ENCODE results near the gene PEDS1. TPM values are rescaled to one million over a fixed set of nuclear protein-coding genes. Genes with fewer than 3 reads are reported as not detected.
"Not testable (repeated sequence)": the region's sequence is repeated elsewhere in the genome, so short reads cannot be mapped to it uniquely, and the experiment has no call there.

PEDS1 gene
- total and polyA plus RNA-seq, 4 donors = 21.9 to 43.4 (median 34.4) TPM

DNA sequence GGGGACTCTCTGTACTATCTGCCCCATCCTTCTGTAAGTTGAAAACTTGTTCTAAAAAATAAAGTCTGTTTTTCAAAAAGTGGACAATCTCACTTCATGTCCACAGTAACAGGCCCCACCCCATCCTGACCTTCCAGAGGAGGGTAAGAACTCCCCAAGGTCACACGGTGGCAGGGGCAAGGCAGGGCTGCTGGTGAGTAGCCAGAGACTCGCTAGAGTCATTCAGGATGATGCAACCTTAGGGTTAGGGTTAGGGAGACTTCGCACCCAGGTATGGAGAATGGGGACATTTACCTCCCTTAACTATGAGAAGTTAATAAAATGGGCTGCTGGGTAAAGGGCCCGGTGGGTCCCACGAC is 15.4 kb downstream of the PEDS1 start:
- no peak overlapping the region for H3K4me3 ChIP-seq
- H3K9me3 ChIP-seq (ENCODE audit: control insufficient read depth in 4 of 4, insufficient read depth in 3 of 4, low read length in 3 of 4) = no peaks in the 10 kb centered on the region
- H3K9ac ChIP-seq (ENCODE audit: insufficient read depth in 1 of 2, low read length in 2 of 2) = no peak overlapping the region
- H3K27ac ChIP-seq (ENCODE audit: low read depth in 1 of 2, low read length in 1 of 2) = peak overlapping the region; percentile 25 to 29
- no peaks in the 10 kb centered on the region for H3K27me3 ChIP-seq (ENCODE audit: control insufficient read depth in 3 of 3, insufficient read depth in 3 of 3, low read length in 2 of 3)
- DNase-seq (no peak), ATAC-seq (ENCODE audit: insufficient read depth, low FRiP score) (no peak)
- WGBS, 2 donors = 78 to 82% methylated on average over 5 of the region's 5 CpGs
- H3K4me1 ChIP-seq (ENCODE audit: control insufficient read depth in 5 of 5, insufficient read depth in 5 of 5, low read length in 5 of 5) = peaks cover 0 to 31% (median 3%) of the 10 kb centered on the region in 5 donors
- H3K36me3 ChIP-seq (ENCODE audit: control insufficient read depth in 4 of 4, insufficient read depth in 4 of 4, low read length in 4 of 4) = peaks cover 0 to 37% (median 11%) of the 10 kb centered on the region in 4 donors
- TF ChIP-seq, protein P1, sequence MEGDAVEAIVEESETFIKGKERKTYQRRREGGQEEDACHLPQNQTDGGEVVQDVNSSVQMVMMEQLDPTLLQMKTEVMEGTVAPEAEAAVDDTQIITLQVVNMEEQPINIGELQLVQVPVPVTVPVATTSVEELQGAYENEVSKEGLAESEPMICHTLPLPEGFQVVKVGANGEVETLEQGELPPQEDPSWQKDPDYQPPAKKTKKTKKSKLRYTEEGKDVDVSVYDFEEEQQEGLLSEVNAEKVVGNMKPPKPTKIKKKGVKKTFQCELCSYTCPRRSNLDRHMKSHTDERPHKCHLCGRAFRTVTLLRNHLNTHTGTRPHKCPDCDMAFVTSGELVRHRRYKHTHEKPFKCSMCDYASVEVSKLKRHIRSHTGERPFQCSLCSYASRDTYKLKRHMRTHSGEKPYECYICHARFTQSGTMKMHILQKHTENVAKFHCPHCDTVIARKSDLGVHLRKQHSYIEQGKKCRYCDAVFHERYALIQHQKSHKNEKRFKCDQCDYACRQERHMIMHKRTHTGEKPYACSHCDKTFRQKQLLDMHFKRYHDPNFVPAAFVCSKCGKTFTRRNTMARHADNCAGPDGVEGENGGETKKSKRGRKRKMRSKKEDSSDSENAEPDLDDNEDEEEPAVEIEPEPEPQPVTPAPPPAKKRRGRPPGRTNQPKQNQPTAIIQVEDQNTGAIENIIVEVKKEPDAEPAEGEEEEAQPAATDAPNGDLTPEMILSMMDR (IDR thresholded peaks at IDR 0.05; ENCODE audit: control extremely low read depth, extremely low read depth) = no peak

DNA sequence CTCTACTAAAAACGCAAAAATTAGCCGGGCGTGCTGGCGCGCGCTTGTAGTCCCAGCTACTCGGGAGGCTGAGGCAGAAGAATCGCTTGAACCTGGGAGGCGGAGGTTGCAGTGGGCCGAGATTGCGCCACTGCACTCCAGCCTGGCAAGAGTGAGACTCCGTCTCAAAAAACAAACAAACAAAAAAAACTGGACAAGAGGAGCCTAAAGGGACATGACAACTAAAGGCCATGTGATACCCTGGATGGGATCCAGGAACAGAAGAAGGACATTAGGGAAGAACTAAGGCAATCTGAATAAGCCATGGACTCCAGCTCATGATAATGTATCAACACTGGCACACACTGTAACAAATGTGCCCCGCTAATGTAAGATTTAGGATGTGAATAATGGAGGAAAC is 15.8 kb downstream of the PEDS1 start:
- not testable (repeated sequence) for ATAC-seq (ENCODE audit: insufficient read depth, low FRiP score); H3K4me3 ChIP-seq; H3K9me3 ChIP-seq (ENCODE audit: control insufficient read depth in 4 of 4, insufficient read depth in 3 of 4, low read length in 3 of 4); H3K27me3 ChIP-seq (ENCODE audit: control insufficient read depth in 3 of 3, insufficient read depth in 3 of 3, low read length in 2 of 3); H3K9ac ChIP-seq (ENCODE audit: insufficient read depth in 1 of 2, low read length in 2 of 2)
- Histone ChIP-seq H3K36me3 (ENCODE audit: control insufficient read depth in 4 of 4, insufficient read depth in 4 of 4, low read length in 4 of 4) (peaks cover 0 to 37% (median 8%) of the 10 kb centered on the region in 4 donors), H3K4me1 (ENCODE audit: control insufficient read depth in 5 of 5, insufficient read depth in 5 of 5, low read length in 5 of 5) (peaks cover 0 to 27% (median 3%) of the 10 kb centered on the region in 5 donors), H3K27ac (ENCODE audit: low read depth in 1 of 2, low read length in 1 of 2) (peak overlapping the region; percentile 25 to 54)
- peak in 2 of 3 donors; percentile 41 to 66 for DNase-seq
- WGBS, 2 donors = 84 to 88% methylated on average over 13 of the region's 13 CpGs

DNA sequence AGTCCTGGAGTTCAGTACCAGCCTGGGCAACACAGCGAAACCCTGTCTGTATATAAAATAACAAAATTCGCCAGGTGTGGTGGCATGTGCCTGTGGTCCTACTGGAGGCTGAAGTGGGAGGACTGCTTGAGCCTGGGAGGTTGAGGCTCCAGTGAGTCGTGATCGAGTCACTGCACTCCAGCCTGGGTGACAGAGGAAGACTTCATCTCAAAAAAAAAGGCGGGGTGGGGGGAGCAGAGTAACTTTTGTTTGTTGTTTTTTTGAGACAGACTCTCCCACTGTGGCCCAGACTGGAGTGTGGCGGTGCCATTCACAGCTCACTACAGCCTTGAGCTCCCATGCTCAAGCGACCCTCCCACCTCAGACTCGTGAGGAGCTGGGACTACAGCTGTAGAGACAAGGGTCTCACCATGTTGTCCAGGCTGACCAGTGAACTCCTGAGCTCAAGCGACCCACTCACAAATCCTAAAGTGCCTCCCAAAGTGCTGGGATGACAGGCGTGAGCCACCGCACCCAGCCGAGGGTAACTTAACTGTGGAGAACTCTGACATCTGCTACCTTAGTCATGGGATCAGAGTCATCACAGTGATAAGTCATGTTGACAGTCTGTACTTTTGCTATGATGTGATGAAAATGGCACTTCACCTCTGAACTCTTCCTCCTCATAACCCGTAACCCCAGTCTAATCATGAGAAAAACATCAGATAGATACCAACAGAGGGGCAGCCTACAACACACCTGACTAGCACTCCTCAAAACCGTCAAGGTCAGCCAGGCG is 16.5 kb downstream of the PEDS1 start:
- WGBS, 2 donors = 92 to 94% methylated on average over 15 of the region's 15 CpGs
- Histone ChIP-seq H3K36me3 (ENCODE audit: control insufficient read depth in 4 of 4, insufficient read depth in 4 of 4, low read length in 4 of 4) (peaks cover 0 to 36% (median 4%) of the 10 kb centered on the region in 4 donors), H3K27me3 (ENCODE audit: control insufficient read depth in 3 of 3, insufficient read depth in 3 of 3, low read length in 2 of 3) (no peaks in the 10 kb centered on the region), H3K9me3 (ENCODE audit: control insufficient read depth in 4 of 4, insufficient read depth in 3 of 4, low read length in 3 of 4) (no peaks in the 10 kb centered on the region), H3K27ac (ENCODE audit: low read depth in 1 of 2, low read length in 1 of 2) (peak overlapping the region; percentile 34 to 54), H3K9ac (ENCODE audit: insufficient read depth in 1 of 2, low read length in 2 of 2) (no peak overlapping the region), H3K4me1 (ENCODE audit: control insufficient read depth in 5 of 5, insufficient read depth in 5 of 5, low read length in 5 of 5) (peaks cover 0 to 26% (median 3%) of the 10 kb centered on the region in 5 donors), H3K4me3 (no peak overlapping the region)
- no peak for ATAC-seq (ENCODE audit: insufficient read depth, low FRiP score)
- TF ChIP-seq, protein P1 (IDR thresholded peaks at IDR 0.05; ENCODE audit: control extremely low read depth, extremely low read depth) = no peak
- no peak for DNase-seq

DNA sequence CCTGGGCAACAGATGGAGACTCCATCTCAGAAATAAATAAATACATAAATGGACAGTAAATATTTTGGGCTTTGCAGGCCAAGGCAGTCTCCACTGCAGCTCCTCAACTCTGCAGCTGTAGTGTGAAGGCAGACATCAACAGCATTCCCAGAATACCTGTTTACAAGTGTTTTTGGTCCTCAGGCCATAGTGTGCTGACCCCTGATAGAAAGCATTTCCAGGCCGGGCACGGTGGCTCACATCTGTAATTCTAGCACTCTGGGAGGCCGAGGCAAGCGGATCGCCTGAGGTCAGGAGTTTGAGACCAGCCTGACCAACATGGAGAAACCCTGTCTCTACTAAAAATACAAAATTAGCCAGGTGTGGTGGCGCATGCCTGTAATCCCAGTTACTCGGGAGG is 18.4 kb downstream of the PEDS1 start:
- H3K36me3 ChIP-seq (ENCODE audit: control insufficient read depth in 4 of 4, insufficient read depth in 4 of 4, low read length in 4 of 4) = peaks cover 0 to 33% (median 0%) of the 10 kb centered on the region in 4 donors
- H3K27me3 ChIP-seq (ENCODE audit: control insufficient read depth in 3 of 3, insufficient read depth in 3 of 3, low read length in 2 of 3); ATAC-seq (ENCODE audit: insufficient read depth, low FRiP score); H3K4me3 ChIP-seq; H3K9ac ChIP-seq (ENCODE audit: insufficient read depth in 1 of 2, low read length in 2 of 2); H3K27ac ChIP-seq (ENCODE audit: low read depth in 1 of 2, low read length in 1 of 2); DNase-seq; H3K9me3 ChIP-seq (ENCODE audit: control insufficient read depth in 4 of 4, insufficient read depth in 3 of 4, low read length in 3 of 4): not testable (repeated sequence)
- H3K4me1 ChIP-seq (ENCODE audit: control insufficient read depth in 5 of 5, insufficient read depth in 5 of 5, low read length in 5 of 5) = peaks cover 0 to 15% (median 3%) of the 10 kb centered on the region in 5 donors
- 89 to 94% methylated on average over 7 of the region's 7 CpGs for WGBS, 2 donors

All from lung (tissue), 12 donors.